ENCODE results near the gene TSHZ1. TPM values are rescaled to one million over a fixed set of nuclear protein-coding genes. Genes with fewer than 3 reads are reported as not detected.

Gene TSHZ1
- total RNA-seq, 1 donor from 2014 or later, result 12.2 TPM

DNA sequence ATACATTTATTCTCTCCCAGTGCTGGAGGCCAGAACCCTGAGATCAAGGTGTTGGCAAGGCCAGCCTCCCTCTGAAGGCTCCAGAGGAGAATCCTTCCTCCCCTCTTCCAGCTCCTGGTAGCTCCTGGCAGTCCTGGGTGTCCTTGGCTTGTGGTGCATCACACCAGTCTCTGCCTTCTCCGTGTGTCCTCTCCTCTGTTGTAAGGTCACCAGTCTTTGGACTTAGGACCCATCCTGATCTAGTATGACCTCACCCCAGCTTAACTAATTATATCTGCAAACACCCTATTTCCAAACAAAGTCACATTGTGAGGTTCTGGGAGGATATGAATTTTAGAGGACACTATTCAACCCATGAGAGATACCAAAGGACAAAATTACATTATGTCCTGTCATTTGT lies 31.1 kb downstream of the TSHZ1 start:
- Mint-ChIP-seq H3K27me3 (ENCODE audit: unreplicated experiment) (no peaks in the 10 kb centered on the region), H3K4me1 (ENCODE audit: unreplicated experiment) (peaks cover 4% of the 10 kb centered on the region), H3K27ac (ENCODE audit: unreplicated experiment) (no peak overlapping the region), H3K4me3 (ENCODE audit: unreplicated experiment) (no peak overlapping the region), H3K36me3 (ENCODE audit: unreplicated experiment) (no peaks in the 10 kb centered on the region), H3K9me3 (ENCODE audit: unreplicated experiment) (no peaks in the 10 kb centered on the region)
- TF ChIP-seq CTCF (IDR thresholded peaks at IDR 0.05), result no peak
- no peak for DNase-seq (ENCODE audit: extremely low spot score, unreplicated experiment)

GRCh38 chr18:75244351-75245313 lies 34.0 kb downstream of the TSHZ1 start:
- no peak for DNase-seq (ENCODE audit: extremely low spot score, unreplicated experiment)
- Mint-ChIP-seq H3K27me3 (ENCODE audit: unreplicated experiment) (no peaks in the 10 kb centered on the region), H3K36me3 (ENCODE audit: unreplicated experiment) (no peaks in the 10 kb centered on the region), H3K4me1 (ENCODE audit: unreplicated experiment) (peaks cover 25% of the 10 kb centered on the region), H3K4me3 (ENCODE audit: unreplicated experiment) (no peak overlapping the region), H3K9me3 (ENCODE audit: unreplicated experiment) (no peaks in the 10 kb centered on the region), H3K27ac (ENCODE audit: unreplicated experiment) (no peak overlapping the region)
- TF ChIP-seq CTCF (IDR thresholded peaks at IDR 0.05), result peak; percentile 20

DNA sequence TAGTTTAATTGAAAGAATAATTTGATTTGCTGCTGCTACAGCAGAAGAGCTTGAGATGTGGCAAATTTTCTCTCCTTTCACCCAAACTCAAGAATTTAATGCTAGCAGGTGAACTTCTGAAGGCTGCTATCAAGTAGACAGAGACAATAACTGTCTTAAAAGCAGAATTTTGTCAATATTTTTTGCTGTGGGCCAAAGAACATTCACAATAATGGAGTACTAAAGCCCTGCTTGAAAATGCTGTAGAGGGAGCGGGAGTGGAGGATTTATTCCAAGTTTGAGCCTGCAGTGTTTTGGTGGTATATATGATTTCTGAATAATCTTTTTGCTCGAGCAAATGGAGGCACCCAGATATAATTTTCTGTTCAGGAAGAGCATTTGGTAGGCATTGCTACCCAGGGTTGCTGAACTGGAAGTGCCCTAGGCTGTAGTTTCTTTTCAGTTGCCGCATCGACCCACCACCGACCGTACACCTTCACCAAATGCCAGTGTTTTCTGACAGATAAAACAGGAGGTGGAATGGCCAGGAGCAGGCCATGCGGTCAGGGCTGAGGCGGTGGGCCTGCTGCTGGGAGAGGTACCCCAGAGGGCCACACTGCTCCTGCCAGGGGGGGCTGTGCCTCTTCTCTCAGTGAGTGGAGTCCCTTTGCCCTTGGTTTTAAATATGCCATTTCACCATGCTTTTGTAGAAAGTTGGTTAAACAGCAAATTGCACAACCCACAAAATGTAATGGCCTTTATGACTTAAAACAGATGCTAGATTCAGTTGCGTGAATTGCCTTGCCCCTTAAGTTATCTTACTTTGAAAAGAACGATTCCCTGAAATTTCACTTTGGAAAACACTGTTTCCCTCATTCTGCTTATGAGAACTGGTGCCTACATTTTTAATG lies 36.4 kb downstream of the TSHZ1 start:
- H3K27ac Mint-ChIP-seq (ENCODE audit: unreplicated experiment), result peak overlapping the region; percentile 91
- DNase-seq (ENCODE audit: extremely low spot score, unreplicated experiment), result no peak
- H3K4me1 Mint-ChIP-seq (ENCODE audit: unreplicated experiment), result peaks cover 34% of the 10 kb centered on the region

DNA sequence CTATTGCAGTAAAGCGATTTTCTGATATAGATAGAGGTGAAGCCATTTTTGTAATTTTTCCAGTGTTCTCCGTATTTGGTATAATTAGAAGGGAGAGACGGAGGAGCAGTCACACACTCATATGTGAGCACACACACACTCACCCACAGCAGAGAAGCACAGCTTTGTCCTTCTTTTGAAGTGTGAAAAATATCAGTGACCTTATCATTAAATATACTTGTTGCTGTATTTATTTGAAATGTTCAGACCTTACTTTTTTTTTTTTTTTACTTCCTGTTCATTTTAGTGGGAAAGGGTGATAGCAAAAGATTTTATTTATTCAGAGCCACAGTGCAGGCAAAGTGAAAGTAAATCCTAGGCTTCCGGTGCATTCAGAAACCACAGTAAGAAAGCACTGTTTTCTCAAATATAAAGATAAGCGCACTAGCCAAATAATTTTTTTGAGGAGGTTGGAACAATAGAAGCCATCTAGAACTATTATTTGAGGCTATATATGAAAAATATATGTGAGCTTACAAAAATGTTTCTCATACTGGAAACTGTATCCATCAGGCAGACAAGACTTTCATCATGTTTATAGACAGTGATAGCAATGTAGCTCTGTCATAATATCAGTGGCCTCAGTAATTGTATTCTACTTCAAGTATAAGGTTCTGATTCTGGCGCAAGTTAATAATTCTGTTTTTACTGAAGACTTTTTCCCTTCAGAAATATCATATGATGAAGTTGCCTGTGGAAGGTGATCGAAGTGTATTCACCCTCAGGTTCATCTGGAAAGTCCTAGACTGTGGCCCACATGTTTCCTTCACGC lies 37.2 kb downstream of the TSHZ1 start:
- peak overlapping the region; percentile 77 for H3K4me3 Mint-ChIP-seq (ENCODE audit: unreplicated experiment)
- peaks cover 39% of the 10 kb centered on the region for H3K4me1 Mint-ChIP-seq (ENCODE audit: unreplicated experiment)

More for the DNA sequence above, 36.4 kb downstream of the TSHZ1 start:
- H3K27me3 Mint-ChIP-seq (ENCODE audit: unreplicated experiment), result no peaks in the 10 kb centered on the region
- no peaks in the 10 kb centered on the region for H3K36me3 Mint-ChIP-seq (ENCODE audit: unreplicated experiment)
- H3K9me3 Mint-ChIP-seq (ENCODE audit: unreplicated experiment), result no peaks in the 10 kb centered on the region
- no peak for TF ChIP-seq CTCF (IDR thresholded peaks at IDR 0.05)
- H3K4me3 Mint-ChIP-seq (ENCODE audit: unreplicated experiment), result peak overlapping the region; percentile 77

More for the DNA sequence above, 37.2 kb downstream of the TSHZ1 start:
- TF ChIP-seq CTCF (IDR thresholded peaks at IDR 0.05), result no peak
- no peaks in the 10 kb centered on the region for H3K36me3 Mint-ChIP-seq (ENCODE audit: unreplicated experiment)
- peak overlapping the region; percentile 91 for H3K27ac Mint-ChIP-seq (ENCODE audit: unreplicated experiment)
- no peaks in the 10 kb centered on the region for H3K9me3 Mint-ChIP-seq (ENCODE audit: unreplicated experiment)
- no peak for DNase-seq (ENCODE audit: extremely low spot score, unreplicated experiment)
- H3K27me3 Mint-ChIP-seq (ENCODE audit: unreplicated experiment), result no peaks in the 10 kb centered on the region
